EL (cell line): ENCODE results near the gene FXYD5.
A peak's percentile ranks its signal among the peaks of the same experiment; 100 is the strongest.
"Not testable (repeated sequence)": the region's sequence is repeated elsewhere in the genome, so short reads cannot be mapped to it uniquely, and the experiment has no call there.

ENCODE experiments used
- DNase-seq: peaks from one replicate; pipeline ENCODE4 v3.0.0-alpha.2; 2016

Gene FXYD5

DNA sequence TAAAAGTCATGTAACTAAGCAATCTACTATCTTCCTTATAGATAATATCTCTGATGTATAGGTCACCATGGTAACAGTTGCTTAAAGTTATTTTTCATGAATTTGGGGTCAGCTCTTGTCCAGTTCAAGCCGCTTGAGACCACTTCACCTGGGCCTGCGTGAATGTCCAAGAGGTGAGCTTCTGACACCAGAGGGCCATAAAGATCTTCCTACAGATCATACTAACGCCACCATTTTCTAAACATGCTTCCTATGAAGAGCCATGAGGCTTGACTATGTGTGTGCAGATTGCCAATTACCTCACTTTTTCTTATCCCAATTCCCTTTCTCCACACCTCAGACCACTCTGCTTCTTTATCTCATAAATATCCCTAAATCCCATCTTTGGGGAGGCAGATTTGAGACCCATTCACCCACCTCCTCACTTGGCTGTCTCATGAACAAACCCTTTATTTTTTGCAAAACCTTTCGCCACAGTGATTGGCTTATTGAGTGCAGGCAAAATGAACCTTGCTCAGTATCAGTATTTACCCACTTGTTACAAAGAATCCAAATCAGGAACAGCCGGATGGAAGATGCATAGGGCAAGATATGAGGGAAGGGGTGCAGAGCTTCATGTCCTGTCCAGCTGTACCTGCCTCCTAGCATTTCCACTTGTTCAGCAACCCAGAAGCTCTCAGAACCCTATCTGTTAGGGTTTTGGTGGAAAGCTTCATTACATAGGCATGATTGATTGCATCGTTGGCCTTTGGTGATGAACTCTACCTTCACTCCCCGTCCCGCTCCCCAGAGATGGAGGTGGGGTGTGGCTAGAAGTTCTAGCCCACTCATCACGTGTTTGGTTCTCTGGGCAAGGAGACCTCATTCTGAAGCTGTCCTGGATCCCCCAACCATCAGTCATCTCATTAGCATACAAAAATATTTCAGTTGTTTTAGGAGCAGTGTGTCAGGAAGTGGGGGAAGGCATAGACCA lies 39.8 kb downstream of the FXYD5 start:
- no peak for DNase-seq

GRCh38 chr19:35195830-35196229 lies 41.3 kb downstream of the FXYD5 start:
- no peak for DNase-seq

DNA sequence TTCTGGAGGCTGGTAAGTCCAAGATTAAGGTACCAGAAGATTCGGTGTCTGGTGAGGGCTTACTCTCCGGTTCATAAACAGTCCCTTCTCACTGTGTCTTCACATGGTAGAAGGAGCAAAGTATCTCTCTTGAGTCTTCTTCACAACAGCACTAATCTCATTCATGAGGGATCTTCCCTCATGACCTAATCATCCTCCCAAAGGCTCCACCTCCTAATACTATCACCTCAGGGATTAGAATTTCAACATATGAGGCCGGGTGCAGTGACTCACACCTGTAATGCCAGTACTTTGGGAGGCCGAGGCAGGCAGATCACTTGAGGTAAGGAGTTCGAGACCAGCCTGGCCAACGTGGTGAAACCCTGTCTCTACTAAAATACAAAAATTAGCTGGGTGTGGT lies 42.3 kb downstream of the FXYD5 start:
- DNase-seq: not testable (repeated sequence)

DNA sequence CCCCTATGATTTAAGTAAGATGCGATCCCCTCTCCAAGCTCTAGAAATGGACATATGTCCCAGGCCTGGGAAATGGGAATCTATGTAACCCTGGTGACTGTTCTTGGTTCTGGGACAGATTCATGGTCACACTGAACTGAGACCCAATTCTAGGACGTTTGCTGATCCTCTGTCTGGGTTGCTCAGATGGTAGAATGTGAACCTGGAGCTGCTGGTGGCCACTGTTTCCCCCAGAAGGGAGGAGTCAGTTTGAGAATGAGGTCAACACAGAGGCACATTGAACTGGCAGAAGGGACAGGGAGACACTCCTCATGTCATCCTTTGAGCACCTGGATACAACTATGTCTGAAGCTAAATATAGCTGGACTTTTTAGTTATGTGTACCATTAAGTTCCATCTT lies 44.9 kb downstream of the FXYD5 start:
- DNase-seq: no peak

DNA sequence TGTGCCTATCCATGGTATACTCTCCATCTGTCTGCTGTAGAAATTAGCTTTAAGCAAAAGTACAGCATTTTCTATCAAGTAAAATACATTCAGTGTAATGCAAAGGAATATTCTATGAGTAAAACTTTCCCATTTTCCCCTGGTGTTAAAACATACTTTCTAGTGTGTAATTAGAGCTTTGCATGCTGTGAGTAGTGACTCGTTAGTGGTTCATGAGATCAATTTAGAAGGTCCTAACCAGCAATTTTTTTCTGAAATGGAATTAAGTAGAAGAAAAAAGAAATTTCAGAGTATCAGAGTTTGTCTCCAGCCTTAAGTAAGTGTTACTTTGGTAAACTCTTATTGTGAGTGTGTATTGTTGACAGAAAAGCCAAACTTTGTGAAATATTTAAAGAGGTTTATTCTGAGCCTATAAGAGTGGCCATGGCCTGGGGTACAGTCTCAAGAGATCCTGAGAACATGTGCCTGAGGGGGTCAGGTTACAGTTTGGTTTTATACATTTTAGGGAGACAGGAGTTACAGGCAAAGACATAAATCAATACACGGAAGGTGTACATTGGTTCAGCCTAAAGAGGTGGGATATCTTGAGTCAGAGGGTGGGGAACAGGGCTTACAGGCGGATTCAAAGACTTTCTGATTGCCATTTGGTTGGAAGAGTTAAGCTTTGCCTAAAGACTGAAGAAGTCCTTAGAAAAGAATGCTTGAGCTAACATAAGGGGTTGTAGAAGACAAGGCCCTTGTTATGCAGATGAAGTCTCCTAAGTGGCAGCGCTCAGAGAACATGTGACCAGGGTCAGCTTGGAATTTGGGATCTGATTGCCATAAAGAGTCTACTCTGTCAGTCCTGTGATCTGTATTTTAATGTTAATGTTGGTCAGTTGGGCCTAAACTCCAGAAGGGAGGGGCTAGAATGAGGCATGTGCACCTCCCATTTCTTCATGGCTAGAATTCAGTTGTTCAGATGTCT lies 48.5 kb downstream of the FXYD5 start:
- DNase-seq: no peak

DNA sequence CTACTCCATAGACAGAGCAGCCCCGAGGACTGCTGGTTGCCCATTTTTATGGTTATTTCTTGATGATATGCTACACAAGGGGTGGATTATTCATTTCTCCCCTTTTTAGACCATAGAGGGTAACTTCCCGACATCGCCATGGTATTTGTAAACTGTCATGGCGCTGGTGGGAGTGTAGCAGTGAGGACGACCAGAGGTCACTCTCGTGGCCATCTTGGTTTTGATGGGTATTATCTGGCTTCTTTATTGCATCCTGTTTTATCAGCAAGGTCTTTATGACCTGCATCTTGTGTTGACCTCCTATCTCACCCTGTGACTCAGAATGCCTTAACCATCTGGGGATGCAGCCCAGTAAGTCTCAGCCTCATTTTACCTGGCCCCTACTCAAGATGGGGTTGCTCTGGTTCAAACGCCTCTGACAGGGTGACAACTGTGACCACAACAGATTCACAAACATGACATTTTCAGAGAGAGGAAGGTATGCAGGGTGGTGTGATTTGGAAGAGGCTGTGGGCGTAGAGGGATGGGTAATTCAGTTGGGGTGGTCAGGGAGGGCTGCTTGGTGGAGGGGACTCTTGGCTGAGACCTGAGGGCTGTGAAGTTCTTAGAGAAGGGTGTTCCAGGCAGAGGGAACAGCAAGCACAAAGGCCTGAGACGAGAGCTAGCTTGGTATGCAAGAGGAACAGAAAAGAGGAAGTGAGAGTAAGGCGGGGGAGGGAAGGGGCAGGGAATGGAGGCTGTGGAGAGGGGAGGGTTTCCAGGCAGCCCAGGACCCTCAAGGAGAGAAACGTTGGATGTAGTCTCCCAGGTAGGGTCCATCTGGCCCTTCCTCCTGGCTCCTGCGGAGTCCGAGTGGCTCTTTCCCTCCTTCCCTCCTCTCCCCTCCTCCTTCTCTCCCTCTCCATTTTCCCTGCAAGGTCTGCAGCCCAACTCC lies 50.5 kb downstream of the FXYD5 start:
- no peak for DNase-seq

DNA sequence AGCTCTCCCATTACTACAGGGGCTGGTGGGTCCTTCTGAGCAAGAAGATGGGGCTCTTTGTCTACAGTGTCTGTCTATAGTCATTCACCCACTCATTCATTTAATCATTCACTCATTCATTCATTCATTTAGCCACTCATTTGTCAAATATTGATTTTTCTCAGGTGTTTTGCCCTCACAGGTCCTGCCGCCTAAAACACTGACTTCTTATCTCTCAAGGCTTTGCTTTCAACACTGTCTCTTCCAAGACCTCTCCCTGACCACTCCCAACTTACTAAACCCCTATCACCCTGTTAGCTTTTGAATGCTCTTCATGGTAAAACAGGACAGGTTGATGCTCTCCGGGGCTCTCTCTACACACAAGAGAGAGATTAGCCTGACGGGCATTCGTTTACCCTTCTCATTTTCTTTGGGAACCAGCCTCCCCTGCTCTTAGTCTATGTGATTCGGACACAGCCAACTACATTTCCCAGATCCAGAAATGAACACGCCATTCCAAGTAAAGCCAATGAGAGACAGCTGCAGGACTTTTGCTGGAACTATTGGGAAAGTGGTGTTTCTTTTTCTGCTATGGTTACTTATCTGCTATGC lies 51.3 kb downstream of the FXYD5 start:
- DNase-seq: no peak

DNA sequence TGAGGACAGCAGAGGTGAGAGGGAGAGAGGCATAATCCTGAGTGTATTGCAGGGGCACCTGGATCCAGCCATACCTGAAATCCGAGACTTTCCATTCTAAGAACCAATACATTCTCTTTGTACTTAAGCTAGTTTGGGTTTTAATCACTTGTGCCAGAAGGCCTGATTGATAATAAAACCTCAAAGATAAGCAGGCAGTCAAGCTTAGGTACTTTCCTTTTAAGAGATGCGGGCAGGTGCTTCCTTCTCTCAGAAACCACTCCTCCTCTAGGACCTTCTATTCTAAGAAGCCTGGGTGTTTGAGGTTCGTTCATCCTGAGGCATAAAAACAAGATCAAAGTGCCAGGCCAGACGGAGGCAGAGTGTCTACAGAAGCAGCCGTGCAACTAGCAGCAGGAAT lies 51.8 kb downstream of the FXYD5 start:
- DNase-seq: no peak

DNA sequence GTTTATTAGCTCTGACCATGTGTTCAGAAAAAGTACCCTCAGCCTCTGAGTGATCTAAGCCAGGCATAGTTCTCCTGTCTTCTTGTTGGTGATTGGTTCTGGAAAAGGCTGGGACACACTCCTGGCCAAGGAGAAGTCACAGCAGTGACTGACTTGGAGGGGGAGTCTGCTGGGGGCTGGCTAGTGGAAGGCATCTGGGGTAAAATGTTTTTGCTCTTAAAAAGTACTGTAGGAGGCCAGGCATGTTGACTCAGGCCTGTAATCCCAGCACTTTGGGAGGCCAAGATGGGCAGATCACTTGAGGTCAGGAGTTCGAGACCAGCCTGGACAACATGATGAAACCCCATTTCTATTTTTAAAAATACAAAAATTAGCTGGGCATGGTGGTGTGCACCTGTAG lies 52.3 kb downstream of the FXYD5 start:
- no peak for DNase-seq

DNA sequence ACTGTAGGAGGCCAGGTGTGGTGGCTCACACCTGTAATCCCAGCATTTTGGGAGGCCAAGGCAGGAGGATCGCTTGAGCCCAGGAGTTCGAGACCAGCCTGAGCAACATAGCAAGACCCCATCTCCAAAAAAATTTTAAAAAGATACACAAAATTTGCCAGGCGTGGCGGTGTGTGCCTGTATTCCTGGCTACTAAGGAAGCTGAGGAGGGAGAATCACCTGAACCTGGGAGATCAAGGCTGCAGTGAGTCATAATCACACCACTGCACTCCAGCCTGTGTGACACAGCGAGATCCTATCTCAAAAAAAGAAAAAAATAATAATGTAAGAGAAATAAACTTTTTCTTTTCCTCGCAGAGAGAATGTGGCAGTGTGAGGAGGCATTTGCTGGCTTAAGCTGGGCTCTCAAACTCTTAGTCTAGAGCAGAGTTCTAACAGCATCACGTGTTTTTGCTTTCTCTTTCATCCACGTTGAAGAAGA lies 52.9 kb downstream of the FXYD5 start:
- no peak for DNase-seq

DNA sequence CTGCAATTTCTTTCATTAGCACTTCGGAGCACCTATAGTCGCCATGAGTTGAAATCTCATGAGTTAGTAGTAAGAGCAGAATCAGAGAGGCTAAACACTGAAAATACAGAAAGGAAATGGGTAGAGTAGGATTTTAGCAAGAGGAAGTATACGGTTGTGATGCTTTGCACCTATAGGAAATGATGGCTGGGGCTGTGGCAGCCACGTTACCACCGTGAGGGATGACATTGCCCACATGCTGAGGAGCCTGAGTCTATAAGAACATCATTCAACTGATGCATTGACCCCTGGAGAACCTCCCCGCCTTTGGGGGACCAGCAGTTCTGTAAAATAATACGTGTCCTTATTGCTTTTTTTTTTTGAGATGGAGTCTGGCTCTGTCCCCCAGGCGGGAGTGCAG lies 53.6 kb downstream of the FXYD5 start:
- DNase-seq: no peak

GRCh38 chr19:35209646-35210045 lies 55.1 kb downstream of the FXYD5 start:
- DNase-seq: no peak

DNA sequence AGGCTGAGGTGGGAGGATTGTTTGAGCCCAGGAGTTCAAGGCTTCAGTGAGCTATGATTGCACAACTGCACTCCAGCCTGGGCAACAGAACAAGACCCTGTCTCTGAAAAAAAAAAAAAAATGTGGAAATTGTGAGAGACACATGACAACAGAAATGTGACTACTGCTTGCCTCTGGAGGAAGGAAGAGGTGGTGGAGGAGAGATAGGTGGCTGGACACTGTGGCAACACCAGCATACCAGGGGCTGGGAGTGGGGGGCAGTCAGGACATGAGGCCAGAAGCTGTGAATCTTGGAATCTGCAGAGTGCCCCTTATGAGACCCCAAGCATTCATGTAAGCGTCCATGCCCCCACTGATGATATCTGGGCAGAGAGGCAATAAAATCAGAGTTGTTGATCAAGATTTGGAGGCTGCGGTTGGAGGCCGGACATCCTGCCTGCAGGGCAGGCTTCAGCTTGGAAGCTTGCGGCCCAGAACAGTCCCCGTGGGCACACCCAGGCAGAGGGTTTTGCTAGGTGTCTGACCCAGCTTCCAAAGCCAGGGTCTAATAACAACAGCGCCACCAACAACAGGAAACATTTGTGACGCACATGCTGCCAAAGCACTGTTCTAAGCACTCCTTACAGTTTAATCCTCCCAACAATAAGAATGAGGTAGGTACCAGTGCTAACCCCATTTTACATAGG lies 57.2 kb downstream of the FXYD5 start:
- DNase-seq: no peak

- no peak for DNase-seq
Measured at GRCh38 chr19:35212241-35212640, 57.7 kb downstream of the FXYD5 start.

- DNase-seq: peak; percentile 73
Measured at GRCh38 chr19:35213663-35214632, 59.4 kb downstream of the FXYD5 start.

- DNase-seq: no peak
Measured at GRCh38 chr19:35214766-35215422, 60.4 kb downstream of the FXYD5 start.

DNA sequence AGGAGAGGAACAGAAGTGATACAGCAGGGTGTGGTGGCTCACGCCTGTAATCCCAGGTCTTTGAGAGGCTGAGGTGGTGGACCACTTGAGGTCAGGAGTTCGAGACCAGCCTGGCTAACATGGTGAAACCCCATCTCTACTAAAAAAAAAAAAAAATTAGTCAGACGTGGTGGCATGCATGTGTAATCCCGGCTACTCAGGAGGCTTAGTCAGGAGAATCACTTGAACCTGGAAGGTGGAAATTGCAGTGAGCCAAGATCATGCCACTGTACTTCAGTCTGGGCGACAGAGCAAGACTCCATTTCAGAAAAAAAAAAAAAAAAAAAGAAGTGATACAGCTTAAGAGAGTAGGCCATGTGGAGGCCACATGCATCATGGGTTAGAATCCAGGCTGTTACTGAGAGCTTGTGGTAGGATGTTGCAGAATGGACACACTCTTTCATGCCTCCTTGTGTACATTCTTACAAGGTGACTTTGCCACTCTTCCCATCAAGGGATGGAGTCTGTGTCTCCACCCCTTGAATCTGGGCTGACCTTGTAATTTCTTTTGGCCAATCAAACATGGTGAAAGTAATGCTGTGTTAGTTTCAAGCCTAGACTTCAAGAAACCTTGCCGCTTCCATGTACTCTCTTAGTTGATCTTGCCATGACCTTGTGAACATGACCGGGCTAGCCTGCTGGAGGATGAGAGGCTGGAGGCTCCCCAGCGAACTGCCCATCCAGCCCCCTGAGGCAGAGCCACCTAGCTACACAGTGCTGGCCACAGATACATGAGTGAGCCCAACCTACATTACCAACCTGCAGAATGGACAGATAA lies 61.7 kb downstream of the FXYD5 start:
- DNase-seq: peak; percentile 23

DNA sequence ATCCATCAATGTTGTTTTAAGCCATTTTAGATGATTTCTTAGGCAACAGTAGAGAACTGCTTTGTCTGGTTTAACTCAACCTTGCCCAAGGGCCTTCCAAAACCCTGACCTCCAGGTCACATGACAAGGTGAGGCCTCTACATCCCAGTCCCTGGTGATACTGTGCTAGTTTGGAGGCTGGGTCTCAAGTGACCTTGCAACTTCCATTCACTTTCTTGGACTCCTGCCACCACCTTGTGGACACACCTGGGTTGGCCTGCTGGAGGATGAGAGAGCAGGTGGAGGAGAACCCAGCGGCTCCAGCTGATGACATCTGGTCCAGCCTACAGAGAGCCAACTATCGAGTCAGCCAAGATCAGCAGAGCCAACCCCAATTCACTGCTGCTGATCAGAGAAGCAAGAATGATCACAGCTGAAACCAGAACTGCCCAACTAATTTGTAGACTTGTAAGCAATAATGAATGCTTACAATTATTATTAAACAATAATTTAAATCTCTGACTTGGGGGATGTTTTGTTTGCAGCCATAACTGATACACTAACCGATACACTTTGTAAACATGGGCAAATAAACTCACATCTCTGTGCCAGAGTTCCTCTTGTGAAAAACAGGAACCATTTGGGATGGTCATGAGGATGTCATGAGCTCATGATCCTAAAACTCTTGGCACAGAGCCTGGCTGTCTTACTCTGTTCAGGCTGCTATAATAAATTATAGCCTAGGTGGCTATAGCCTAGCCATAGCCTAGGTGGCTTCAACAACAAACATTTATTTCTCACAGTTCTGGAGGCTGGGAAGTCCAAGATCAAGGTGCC lies 62.5 kb downstream of the FXYD5 start:
- no peak for DNase-seq
